ENCODE results near the gene SPTB.

Gene SPTB

DNA sequence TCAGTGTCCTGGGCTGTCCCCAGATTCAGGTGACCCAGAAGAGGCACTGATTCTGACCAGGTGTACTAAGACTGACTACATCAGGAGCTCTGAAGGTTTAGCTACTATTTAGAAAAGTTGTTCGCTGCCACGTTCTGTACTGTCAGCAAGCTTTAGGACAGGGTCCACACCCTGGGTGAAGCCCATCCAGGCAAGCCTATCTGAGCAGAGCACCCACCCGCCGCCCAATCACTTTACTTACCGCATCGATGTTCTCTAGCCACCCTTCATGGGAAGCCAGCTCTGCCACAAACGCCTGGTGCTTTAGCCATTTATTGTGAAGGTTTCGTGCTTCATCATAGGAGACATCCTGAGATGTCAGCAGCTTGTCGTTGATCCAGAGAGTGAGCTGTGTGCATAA lies 95.7 kb downstream of the SPTB start:
- no peak overlapping the region for H2AFZ ChIP-seq (ENCODE audit: low read length)
- no peak overlapping the region for H3K4me3 ChIP-seq (ENCODE audit: low read length)
- no peaks in the 10 kb centered on the region for H3K27me3 ChIP-seq (replicated peaks; ENCODE audit: insufficient read depth, low read length)
- no peak overlapping the region for H3K9ac ChIP-seq (ENCODE audit: low read length)
- no peak overlapping the region for H3K27ac ChIP-seq (ENCODE audit: low read length)
- no peaks in the 10 kb centered on the region for H3K4me1 ChIP-seq (ENCODE audit: low read length)
- no peaks in the 10 kb centered on the region for H3K9me3 ChIP-seq (replicated peaks; ENCODE audit: insufficient read depth, low read length)
- H3K36me3 ChIP-seq (replicated peaks; ENCODE audit: insufficient read depth, low read length) = no peaks in the 10 kb centered on the region
- H3K79me2 ChIP-seq (ENCODE audit: low read length) = no peaks in the 10 kb centered on the region
- H3K9me2 ChIP-seq (replicated peaks; ENCODE audit: insufficient read depth, low read length) = no peaks in the 10 kb centered on the region
- no peak overlapping the region for H3K4me2 ChIP-seq (ENCODE audit: low read depth, low read length)
- no peak for DNase-seq
- TF ChIP-seq, protein P1, sequence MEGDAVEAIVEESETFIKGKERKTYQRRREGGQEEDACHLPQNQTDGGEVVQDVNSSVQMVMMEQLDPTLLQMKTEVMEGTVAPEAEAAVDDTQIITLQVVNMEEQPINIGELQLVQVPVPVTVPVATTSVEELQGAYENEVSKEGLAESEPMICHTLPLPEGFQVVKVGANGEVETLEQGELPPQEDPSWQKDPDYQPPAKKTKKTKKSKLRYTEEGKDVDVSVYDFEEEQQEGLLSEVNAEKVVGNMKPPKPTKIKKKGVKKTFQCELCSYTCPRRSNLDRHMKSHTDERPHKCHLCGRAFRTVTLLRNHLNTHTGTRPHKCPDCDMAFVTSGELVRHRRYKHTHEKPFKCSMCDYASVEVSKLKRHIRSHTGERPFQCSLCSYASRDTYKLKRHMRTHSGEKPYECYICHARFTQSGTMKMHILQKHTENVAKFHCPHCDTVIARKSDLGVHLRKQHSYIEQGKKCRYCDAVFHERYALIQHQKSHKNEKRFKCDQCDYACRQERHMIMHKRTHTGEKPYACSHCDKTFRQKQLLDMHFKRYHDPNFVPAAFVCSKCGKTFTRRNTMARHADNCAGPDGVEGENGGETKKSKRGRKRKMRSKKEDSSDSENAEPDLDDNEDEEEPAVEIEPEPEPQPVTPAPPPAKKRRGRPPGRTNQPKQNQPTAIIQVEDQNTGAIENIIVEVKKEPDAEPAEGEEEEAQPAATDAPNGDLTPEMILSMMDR (IDR thresholded peaks at IDR 0.05; ENCODE audit: low read length) = no peak
- TF ChIP-seq EZH2 (optimal IDR thresholded peaks at IDR 0.05; ENCODE audit: low read depth, low read length) = no peak
- TF ChIP-seq EZH2phosphoT487 (IDR thresholded peaks at IDR 0.05; ENCODE audit: low read length) = no peak
- H4K20me1 ChIP-seq (ENCODE audit: insufficient read depth, low read length) = no peaks in the 10 kb centered on the region
- no peaks in the 10 kb centered on the region for H3F3A ChIP-seq (ENCODE audit: insufficient read depth, low read length)

DNA sequence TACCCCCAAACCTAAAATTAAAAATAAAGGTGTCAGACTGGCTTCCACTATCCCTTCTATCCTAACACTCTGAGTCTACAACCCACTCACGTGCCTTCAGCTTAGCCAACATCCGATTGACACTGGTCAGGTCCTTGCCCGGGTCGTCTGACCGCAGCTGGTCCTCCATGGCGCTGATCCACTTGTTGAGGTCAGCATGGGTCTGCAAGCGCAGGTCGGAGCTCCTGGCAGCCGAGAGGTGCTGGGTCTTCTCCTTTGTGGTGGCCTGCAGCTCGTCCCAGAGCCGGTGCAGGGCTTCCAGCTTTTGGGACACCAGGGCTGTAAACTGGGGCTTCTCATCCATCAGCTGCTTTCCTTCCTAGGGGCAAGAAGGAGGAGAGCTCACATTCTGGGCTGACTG lies 97.5 kb downstream of the SPTB start:
- H3K9me3 ChIP-seq (replicated peaks; ENCODE audit: insufficient read depth, low read length) = no peaks in the 10 kb centered on the region
- no peaks in the 10 kb centered on the region for H3K9me2 ChIP-seq (replicated peaks; ENCODE audit: insufficient read depth, low read length)
- no peak overlapping the region for H2AFZ ChIP-seq (ENCODE audit: low read length)
- no peaks in the 10 kb centered on the region for H3K4me1 ChIP-seq (ENCODE audit: low read length)
- no peak overlapping the region for H3K9ac ChIP-seq (ENCODE audit: low read length)
- DNase-seq = no peak
- H3K27ac ChIP-seq (ENCODE audit: low read length) = no peak overlapping the region
- H3K79me2 ChIP-seq (ENCODE audit: low read length) = no peaks in the 10 kb centered on the region
- no peak overlapping the region for H3K4me2 ChIP-seq (ENCODE audit: low read depth, low read length)
- TF ChIP-seq EZH2phosphoT487 (IDR thresholded peaks at IDR 0.05; ENCODE audit: low read length) (no peak), EZH2 (optimal IDR thresholded peaks at IDR 0.05; ENCODE audit: low read depth, low read length) (no peak)
- TF ChIP-seq, protein P1 (IDR thresholded peaks at IDR 0.05; ENCODE audit: low read length) = no peak
- H3K27me3 ChIP-seq (replicated peaks; ENCODE audit: insufficient read depth, low read length) = no peaks in the 10 kb centered on the region
- H3F3A ChIP-seq (ENCODE audit: insufficient read depth, low read length) = no peaks in the 10 kb centered on the region
- no peaks in the 10 kb centered on the region for H4K20me1 ChIP-seq (ENCODE audit: insufficient read depth, low read length)
- H3K36me3 ChIP-seq (replicated peaks; ENCODE audit: insufficient read depth, low read length) = no peaks in the 10 kb centered on the region
- no peak overlapping the region for H3K4me3 ChIP-seq (ENCODE audit: low read length)

DNA sequence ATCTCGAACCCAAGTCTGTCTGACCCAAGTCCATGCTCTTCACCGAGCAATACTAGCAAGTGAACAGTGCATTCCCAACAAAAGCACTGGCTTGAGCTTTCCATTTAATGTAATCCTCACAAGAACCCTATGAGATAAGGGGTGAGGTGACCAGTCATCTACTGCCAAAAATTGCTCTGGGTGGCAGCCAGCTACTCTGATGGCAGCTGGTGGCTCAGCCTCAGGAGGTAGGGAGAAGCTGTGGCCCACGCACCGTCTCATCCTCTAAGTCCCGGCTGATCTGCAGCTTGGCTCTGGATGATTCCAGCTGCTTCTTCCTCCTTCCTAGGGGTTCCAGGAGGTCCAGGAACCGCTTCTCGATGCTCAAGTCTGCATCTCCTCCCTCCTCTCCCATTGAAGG lies 100.2 kb downstream of the SPTB start:
- TF ChIP-seq EZH2 (optimal IDR thresholded peaks at IDR 0.05; ENCODE audit: low read depth, low read length) (no peak), EZH2phosphoT487 (IDR thresholded peaks at IDR 0.05; ENCODE audit: low read length) (no peak)
- TF ChIP-seq, protein P1 (IDR thresholded peaks at IDR 0.05; ENCODE audit: low read length) = no peak

More for the DNA sequence above, 100.2 kb downstream of the SPTB start:
- H3K9me2 ChIP-seq (replicated peaks; ENCODE audit: insufficient read depth, low read length) = no peaks in the 10 kb centered on the region
- no peaks in the 10 kb centered on the region for H3F3A ChIP-seq (ENCODE audit: insufficient read depth, low read length)
- H3K4me3 ChIP-seq (ENCODE audit: low read length) = no peak overlapping the region
- no peaks in the 10 kb centered on the region for H3K36me3 ChIP-seq (replicated peaks; ENCODE audit: insufficient read depth, low read length)
- H3K9ac ChIP-seq (ENCODE audit: low read length) = no peak overlapping the region
- no peaks in the 10 kb centered on the region for H3K27me3 ChIP-seq (replicated peaks; ENCODE audit: insufficient read depth, low read length)
- no peak for DNase-seq
- no peak overlapping the region for H3K27ac ChIP-seq (ENCODE audit: low read length)
- no peak overlapping the region for H3K4me2 ChIP-seq (ENCODE audit: low read depth, low read length)
- H2AFZ ChIP-seq (ENCODE audit: low read length) = no peak overlapping the region
- no peaks in the 10 kb centered on the region for H4K20me1 ChIP-seq (ENCODE audit: insufficient read depth, low read length)
- no peaks in the 10 kb centered on the region for H3K9me3 ChIP-seq (replicated peaks; ENCODE audit: insufficient read depth, low read length)
- H3K79me2 ChIP-seq (ENCODE audit: low read length) = no peaks in the 10 kb centered on the region
- H3K4me1 ChIP-seq (ENCODE audit: low read length) = no peaks in the 10 kb centered on the region
